ENCODE measurements around the gene HOXB3.

- TF ChIP-seq POLR2A (IDR thresholded peaks at IDR 0.05; ENCODE audit: low read length) (no peak), GATA1 (IDR thresholded peaks at IDR 0.05; ENCODE audit: low read depth, low read length) (no peak)
These were observed 42.1 kb downstream of the HOXB3 start for GRCh38 chr17:48547808-48548522.
